Mucosa of descending colon (tissue), 3 donors: Measurements from ENCODE around the gene NRCAM. TPM values are rescaled to one million over a fixed set of nuclear protein-coding genes. Genes with fewer than 3 reads are reported as not detected.

Source experiments
- ATAC-seq: fragments of 200-7000 bp; cut with Tn5 transposase; one replicate; pipeline ENCODE4 v1.9.1; 2020; ENCODE audit warnings: mild to moderate bottlenecking, moderate library complexity
- DNase-seq, 3 donors: peaks; one replicate each; pipeline ENCODE4 v3.0.0-alpha.2; 2020
- H3K36me3 ChIP-seq: fragments of 200-600 bp; one replicate; pipeline ENCODE4 v1.8.0; 2021; ENCODE audit warnings: low read depth, mild to moderate bottlenecking
- H3K4me1 ChIP-seq: fragments of 200-600 bp; one replicate; pipeline ENCODE4 v1.8.0; 2021; ENCODE audit warnings: low read depth, mild to moderate bottlenecking
- H3K4me3 ChIP-seq: fragments of 200-600 bp; one replicate; pipeline ENCODE4 v1.8.0; 2021; ENCODE audit warnings: mild to moderate bottlenecking
- H3K9me3 ChIP-seq: fragments of 200-600 bp; one replicate; pipeline ENCODE4 v1.8.0; 2021; ENCODE audit warnings: mild to moderate bottlenecking
- intact Hi-C, 2 donors: fragments of 100-400 bp; cut with DNase I in 1 of 2; cut with micrococcal nuclease in 1 of 2; formaldehyde crosslinking; loops; one replicate each; pipeline versions ENCODE4 v1.11.0 to v1.11.1; 2022; cut with DNase I, micrococcal nuclease
- total RNA-seq, 3 donors: library from RNA; stranded (reverse); fragmentation: NEBNext Ultra II Directional in 2 of 3; extraction: Animal tissue kit (Norgen Biotek cat#: 25700) in 2 of 3; gene quantifications; one replicate each; pipeline versions ENCODE4 v1.2.1 to v1.2.4, GENCODE V29; 2021 to 2023
- TF ChIP-seq, protein P1 (sequence below): fragments of 200-600 bp; IDR thresholded peaks from one replicate; pipeline ENCODE4 v1.8.0; 2022; ENCODE audit warnings: antibody characterized with exemption, mild to moderate bottlenecking
- donor health status: DM: no; HTN: no; CAD: no; lungs with moderate emphysema.
- donor health status: DM: no; HTN: no; CAD: no.
- donor health status: DM: no; HTN: yes; CAD: no.

The NRCAM gene
- total RNA-seq, 3 donors from 2014 or later = 1.0 to 3.4 (median 2.3) TPM

DNA sequence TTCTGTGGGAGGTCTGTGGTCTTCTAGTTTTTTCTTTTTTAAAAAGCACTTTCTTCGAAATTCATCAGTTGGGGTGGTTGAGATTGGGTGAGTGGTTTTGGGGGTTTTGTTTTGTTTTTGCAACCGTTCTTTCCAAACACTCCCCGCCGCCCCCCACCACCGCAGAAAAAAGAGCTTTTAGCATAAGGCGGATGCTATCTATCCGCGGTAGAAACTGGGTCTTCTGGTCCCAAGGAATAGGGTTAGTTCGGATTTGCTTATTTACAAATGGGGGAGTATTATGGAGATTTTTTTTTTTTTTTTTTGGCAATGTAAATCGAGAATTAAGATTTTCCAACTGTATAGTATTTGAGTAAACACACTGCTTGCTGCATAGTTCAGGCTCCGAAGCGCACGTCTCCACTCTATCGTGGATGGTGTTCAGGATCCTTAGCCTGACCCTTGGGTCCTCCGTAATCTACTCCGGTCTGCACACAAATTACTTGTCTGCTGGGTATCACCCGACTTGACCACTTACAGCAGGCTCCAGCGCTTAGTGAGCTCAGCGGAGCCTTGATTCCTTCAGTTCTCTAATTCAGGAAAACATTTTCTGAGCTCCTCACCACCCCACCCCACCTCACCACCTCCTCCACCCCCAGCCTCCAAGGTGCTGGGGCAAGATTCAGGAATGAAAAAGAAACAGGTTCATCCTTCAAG, 757 bp upstream of the NRCAM start:
- Histone ChIP-seq H3K4me3 (no peak overlapping the region), H3K36me3 (no peaks in the 10 kb centered on the region), H3K4me1 (peaks cover 13% of the 10 kb centered on the region), H3K9me3 (no peaks in the 10 kb centered on the region)
- ATAC-seq (no peak), DNase-seq (no peak)
- intact Hi-C loops = no loop called here
- TF ChIP-seq, protein P1, sequence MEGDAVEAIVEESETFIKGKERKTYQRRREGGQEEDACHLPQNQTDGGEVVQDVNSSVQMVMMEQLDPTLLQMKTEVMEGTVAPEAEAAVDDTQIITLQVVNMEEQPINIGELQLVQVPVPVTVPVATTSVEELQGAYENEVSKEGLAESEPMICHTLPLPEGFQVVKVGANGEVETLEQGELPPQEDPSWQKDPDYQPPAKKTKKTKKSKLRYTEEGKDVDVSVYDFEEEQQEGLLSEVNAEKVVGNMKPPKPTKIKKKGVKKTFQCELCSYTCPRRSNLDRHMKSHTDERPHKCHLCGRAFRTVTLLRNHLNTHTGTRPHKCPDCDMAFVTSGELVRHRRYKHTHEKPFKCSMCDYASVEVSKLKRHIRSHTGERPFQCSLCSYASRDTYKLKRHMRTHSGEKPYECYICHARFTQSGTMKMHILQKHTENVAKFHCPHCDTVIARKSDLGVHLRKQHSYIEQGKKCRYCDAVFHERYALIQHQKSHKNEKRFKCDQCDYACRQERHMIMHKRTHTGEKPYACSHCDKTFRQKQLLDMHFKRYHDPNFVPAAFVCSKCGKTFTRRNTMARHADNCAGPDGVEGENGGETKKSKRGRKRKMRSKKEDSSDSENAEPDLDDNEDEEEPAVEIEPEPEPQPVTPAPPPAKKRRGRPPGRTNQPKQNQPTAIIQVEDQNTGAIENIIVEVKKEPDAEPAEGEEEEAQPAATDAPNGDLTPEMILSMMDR = no peak

DNA sequence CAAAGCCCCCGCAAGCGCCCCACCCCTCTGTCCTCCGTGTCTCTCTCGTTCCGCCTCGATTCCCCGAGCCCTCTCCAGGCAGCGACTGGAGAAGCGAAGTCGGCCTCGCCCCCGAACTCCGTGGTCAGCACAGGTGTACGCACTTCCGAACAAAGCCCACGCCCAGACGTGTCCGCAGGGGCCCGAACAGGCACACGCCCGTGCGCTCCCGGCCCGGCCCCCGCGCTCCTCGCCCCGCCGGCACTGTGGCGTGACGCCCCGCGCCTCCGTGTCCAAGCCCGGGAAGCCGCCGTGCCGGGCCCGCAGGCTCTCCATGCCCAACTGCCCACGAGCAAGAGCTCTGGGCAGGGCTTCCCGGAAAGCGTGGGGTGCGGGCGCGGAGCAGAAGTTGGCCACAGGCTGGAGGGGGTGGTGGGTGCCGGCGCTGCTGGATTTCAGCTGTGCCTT, 662 bp downstream of the NRCAM start:
- no peaks in the 10 kb centered on the region for H3K36me3 ChIP-seq
- DNase-seq = peak in 1 of 3 donors; percentile 49
- TF ChIP-seq, protein P1 = no peak

DNA sequence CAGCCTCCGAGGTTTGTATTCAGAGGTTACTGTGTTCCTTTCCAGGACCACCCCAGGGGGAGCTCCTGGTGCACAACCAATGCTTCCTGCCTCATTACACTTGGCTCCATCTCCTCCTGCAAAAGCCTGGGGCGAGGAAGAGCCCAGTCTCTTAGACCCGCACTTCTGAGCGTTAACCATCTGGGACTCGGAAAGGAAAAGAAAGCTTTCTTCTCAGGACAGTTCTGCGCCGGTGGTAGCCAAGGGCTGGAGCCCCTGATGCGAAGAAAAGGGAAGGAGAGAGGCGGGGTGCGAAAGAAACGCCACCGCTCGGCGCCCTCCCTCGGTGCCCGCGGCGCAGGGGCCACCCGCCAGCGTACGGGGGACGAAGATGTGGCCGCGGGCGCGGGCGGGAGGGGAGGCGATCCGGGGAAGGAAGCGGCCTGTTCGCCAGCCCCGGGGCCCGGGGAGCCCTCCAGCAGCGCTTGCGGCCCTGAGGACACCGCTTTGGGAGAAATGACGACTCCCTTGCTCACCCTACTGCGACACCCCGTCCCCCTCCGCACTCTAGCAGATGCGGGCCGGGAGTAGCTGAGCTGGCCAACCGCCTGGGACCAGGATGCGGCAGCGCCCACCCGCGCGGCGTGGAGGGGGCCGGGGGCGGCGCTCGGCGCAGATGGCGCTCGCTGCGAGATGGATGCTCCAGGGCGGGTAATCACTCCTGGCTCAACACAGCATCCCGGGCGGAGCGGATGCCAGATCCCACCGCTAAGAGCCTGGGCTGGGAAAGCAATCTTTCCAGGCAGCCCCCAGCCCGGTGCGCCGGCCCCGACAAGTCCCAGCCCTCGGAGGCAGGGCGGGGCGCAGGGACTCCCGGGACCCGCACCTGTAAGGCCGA, 1.3 kb downstream of the NRCAM start:
- DNase-seq (no peak), ATAC-seq (peak; percentile 41)
- Histone ChIP-seq H3K4me3 (no peak overlapping the region), H3K9me3 (no peaks in the 10 kb centered on the region), H3K36me3 (no peaks in the 10 kb centered on the region), H3K4me1 (peaks cover 13% of the 10 kb centered on the region)
- TF ChIP-seq, protein P1 = no peak
- intact Hi-C loops = no loop called here

More for the DNA sequence above, 662 bp downstream of the NRCAM start:
- ATAC-seq = peak; percentile 44
- Histone ChIP-seq H3K4me3 (no peak overlapping the region), H3K4me1 (peaks cover 13% of the 10 kb centered on the region), H3K9me3 (no peaks in the 10 kb centered on the region)
- intact Hi-C loops = no loop called here

DNA sequence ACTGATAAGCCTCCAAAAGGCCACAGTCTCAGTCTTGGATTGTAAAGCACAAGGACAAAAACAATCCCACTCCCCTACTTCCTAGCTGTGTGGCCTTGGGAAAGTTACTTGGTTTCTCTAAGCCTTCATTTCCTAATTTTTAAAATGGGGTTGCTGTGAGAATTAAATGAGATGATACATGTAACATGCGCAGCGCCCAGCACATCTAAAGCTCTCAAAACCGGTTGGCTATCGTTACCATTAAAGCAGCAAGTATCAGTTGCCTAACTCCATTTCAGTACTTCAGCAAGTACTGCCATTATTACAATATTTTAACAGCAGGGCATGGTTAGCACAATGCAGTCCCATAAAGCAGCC, 1.9 kb downstream of the NRCAM start:
- H3K36me3 ChIP-seq = no peaks in the 10 kb centered on the region
- no peak overlapping the region for H3K4me3 ChIP-seq
- intact Hi-C loops = no loop called here
- DNase-seq (no peak), ATAC-seq (no peak)
- peaks cover 13% of the 10 kb centered on the region for H3K4me1 ChIP-seq
- no peaks in the 10 kb centered on the region for H3K9me3 ChIP-seq
- TF ChIP-seq, protein P1 = no peak

DNA sequence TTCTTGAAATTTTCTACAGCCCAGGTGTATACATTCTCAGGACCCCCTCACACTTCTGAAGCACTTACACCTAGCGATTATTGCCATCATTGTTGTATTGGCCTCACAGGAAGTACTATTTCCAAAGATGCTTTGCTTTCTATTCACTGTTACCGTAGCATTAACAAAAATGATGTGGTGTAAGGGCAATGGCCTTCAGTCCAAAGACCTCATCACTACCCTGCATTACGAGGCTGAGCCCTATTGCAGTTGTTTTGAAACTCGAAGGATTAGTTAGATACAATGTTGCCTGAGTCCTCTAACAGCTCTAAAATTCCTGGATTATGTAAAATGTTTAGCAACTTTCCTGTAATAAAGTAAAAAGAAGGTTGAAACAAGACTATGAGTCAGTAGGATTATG, 2.9 kb downstream of the NRCAM start:
- intact Hi-C loops = no loop called here
- Histone ChIP-seq H3K4me1 (peaks cover 13% of the 10 kb centered on the region), H3K36me3 (no peaks in the 10 kb centered on the region), H3K9me3 (no peaks in the 10 kb centered on the region), H3K4me3 (no peak overlapping the region)
- no peak for DNase-seq
- TF ChIP-seq, protein P1 = no peak
- ATAC-seq = no peak
